ENCODE data around the gene HSFX2.
"Not testable (repeated sequence)": the region's sequence is repeated elsewhere in the genome, so short reads cannot be mapped to it uniquely, and the experiment has no call there.

Gene HSFX2, protein sequence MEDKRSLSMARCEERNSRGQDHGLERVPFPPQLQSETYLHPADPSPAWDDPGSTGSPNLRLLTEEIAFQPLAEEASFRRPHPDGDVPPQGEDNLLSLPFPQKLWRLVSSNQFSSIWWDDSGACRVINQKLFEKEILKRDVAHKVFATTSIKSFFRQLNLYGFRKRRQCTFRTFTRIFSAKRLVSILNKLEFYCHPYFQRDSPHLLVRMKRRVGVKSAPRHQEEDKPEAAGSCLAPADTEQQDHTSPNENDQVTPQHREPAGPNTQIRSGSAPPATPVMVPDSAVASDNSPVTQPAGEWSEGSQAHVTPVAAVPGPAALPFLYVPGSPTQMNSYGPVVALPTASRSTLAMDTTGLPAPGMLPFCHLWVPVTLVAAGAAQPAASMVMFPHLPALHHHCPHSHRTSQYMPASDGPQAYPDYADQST

DNA sequence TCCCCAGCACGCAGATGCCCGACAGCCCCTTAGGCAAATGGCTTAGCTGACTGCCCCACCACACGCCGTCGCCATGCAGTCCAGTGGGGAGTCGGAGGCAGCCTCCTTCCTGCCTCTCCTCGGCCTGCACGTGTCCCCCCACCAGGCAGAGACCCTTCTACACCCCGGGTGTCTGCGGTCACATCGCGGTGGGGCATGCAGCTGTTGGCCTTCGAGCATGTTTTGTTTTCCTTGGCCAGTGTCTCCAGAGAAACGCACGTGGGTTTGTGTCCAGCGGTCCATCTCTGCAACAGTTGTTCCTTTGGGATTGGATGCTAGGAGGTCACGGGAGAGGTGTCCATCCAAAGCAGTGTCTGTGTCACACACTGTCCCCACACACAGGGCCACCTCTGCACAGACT, at the start of gene HSFX2:
Gene HSFX2 (minus strand): TSS at position 101 of the 400 bp plus-strand sequence. CDS start 614 bp downstream, outside the sequence.
- not testable (repeated sequence) for H3K9ac ChIP-seq (ENCODE audit: low read length); H3K9me3 ChIP-seq (ENCODE audit: insufficient read depth, low read length); H3K27ac ChIP-seq (ENCODE audit: low read length); H3K4me2 ChIP-seq (ENCODE audit: low read length); H3K36me3 ChIP-seq (replicated peaks; ENCODE audit: low read depth, low read length); H2AFZ ChIP-seq (ENCODE audit: low read depth, low read length); H3K4me3 ChIP-seq (ENCODE audit: low read length); H3K27me3 ChIP-seq (ENCODE audit: low read depth, low read length); H3K4me1 ChIP-seq (ENCODE audit: low read length); H4K20me1 ChIP-seq (ENCODE audit: insufficient read depth, low read length); H3K79me2 ChIP-seq (ENCODE audit: low read length)

DNA sequence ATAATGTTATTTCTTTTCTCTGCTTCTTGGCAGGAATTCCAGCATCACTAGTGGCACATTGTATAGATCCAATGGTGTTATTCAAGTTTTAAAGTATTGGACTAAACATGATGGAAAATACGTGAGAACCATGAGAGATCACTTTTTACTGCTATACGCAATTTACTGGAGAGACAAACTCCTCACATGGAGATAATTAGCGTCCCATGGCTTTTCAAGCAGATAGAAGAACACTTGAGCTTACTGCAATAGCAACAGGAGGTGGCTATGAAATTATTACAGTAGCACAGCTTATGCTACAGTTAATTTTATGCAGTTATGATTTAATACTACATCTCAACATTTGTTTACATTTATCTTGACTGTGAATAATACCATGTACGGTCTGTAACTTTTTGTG, 48.4 kb upstream of the HSFX2 start:
- Histone ChIP-seq H3K36me3 (replicated peaks; ENCODE audit: low read depth, low read length) (no peaks in the 10 kb centered on the region), H3K4me3 (ENCODE audit: low read length) (no peak overlapping the region), H3K27ac (ENCODE audit: low read length) (no peak overlapping the region), H3K79me2 (ENCODE audit: low read length) (no peaks in the 10 kb centered on the region), H3K9me3 (ENCODE audit: insufficient read depth, low read length) (no peaks in the 10 kb centered on the region), H3K4me1 (ENCODE audit: low read length) (no peaks in the 10 kb centered on the region), H3K4me2 (ENCODE audit: low read length) (no peak overlapping the region), H3K27me3 (ENCODE audit: low read depth, low read length) (no peaks in the 10 kb centered on the region; the same call in 1 of the 2 replicates), H2AFZ (ENCODE audit: low read depth, low read length) (no peak overlapping the region), H4K20me1 (ENCODE audit: insufficient read depth, low read length) (no peaks in the 10 kb centered on the region), H3K9ac (ENCODE audit: low read length) (no peak overlapping the region)
- TF ChIP-seq EZH2phosphoT487 (IDR thresholded peaks at IDR 0.05; ENCODE audit: low read depth) = no peak
- TF ChIP-seq, protein P1, sequence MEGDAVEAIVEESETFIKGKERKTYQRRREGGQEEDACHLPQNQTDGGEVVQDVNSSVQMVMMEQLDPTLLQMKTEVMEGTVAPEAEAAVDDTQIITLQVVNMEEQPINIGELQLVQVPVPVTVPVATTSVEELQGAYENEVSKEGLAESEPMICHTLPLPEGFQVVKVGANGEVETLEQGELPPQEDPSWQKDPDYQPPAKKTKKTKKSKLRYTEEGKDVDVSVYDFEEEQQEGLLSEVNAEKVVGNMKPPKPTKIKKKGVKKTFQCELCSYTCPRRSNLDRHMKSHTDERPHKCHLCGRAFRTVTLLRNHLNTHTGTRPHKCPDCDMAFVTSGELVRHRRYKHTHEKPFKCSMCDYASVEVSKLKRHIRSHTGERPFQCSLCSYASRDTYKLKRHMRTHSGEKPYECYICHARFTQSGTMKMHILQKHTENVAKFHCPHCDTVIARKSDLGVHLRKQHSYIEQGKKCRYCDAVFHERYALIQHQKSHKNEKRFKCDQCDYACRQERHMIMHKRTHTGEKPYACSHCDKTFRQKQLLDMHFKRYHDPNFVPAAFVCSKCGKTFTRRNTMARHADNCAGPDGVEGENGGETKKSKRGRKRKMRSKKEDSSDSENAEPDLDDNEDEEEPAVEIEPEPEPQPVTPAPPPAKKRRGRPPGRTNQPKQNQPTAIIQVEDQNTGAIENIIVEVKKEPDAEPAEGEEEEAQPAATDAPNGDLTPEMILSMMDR (IDR thresholded peaks at IDR 0.05; ENCODE audit: low read depth, low read length) = no peak

DNA sequence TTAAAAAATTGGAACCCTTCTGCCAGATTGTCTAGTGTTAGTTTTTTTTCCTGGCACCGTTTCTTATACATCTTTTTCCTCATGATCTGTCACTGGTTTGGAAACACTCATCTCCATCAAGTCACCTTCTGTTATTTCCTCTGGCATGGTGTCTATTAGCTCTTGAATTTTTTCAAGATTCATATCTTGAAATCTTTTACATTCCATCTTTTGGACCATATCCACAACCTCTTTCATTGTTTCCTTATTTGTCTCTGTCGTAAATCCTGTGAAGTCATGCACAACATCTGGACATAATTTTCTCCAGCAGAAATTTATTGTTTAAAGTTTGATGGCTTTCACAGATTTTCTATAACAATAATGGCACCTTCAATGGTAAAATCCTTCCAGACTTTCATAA, 46.7 kb upstream of the HSFX2 start:
- Histone ChIP-seq H3K4me3 (ENCODE audit: low read length) (no peak overlapping the region), H3K27ac (ENCODE audit: low read length) (no peak overlapping the region), H4K20me1 (ENCODE audit: insufficient read depth, low read length) (no peaks in the 10 kb centered on the region), H3K36me3 (replicated peaks; ENCODE audit: low read depth, low read length) (no peaks in the 10 kb centered on the region), H3K4me2 (ENCODE audit: low read length) (no peak overlapping the region), H3K79me2 (ENCODE audit: low read length) (no peaks in the 10 kb centered on the region), H3K9ac (ENCODE audit: low read length) (no peak overlapping the region), H3K27me3 (ENCODE audit: low read depth, low read length) (no peaks in the 10 kb centered on the region; the same call in 1 of the 2 replicates), H3K9me3 (ENCODE audit: insufficient read depth, low read length) (no peaks in the 10 kb centered on the region), H3K4me1 (ENCODE audit: low read length) (no peaks in the 10 kb centered on the region), H2AFZ (ENCODE audit: low read depth, low read length) (no peak overlapping the region)
- no peak for TF ChIP-seq EZH2phosphoT487 (IDR thresholded peaks at IDR 0.05; ENCODE audit: low read depth)
- TF ChIP-seq, protein P1 (IDR thresholded peaks at IDR 0.05; ENCODE audit: low read depth, low read length) = no peak

GRCh38 chrX:149641432-149641831, 46.3 kb upstream of the HSFX2 start:
- Histone ChIP-seq H3K4me1 (ENCODE audit: low read length) (no peaks in the 10 kb centered on the region), H3K4me3 (ENCODE audit: low read length) (no peak overlapping the region), H2AFZ (ENCODE audit: low read depth, low read length) (no peak overlapping the region), H3K4me2 (ENCODE audit: low read length) (no peak overlapping the region), H4K20me1 (ENCODE audit: insufficient read depth, low read length) (no peaks in the 10 kb centered on the region), H3K27ac (ENCODE audit: low read length) (no peak overlapping the region), H3K9me3 (ENCODE audit: insufficient read depth, low read length) (no peaks in the 10 kb centered on the region), H3K36me3 (replicated peaks; ENCODE audit: low read depth, low read length) (no peaks in the 10 kb centered on the region), H3K9ac (ENCODE audit: low read length) (no peak overlapping the region), H3K27me3 (ENCODE audit: low read depth, low read length) (no peaks in the 10 kb centered on the region; the same call in 1 of the 2 replicates), H3K79me2 (ENCODE audit: low read length) (no peaks in the 10 kb centered on the region)
- TF ChIP-seq EZH2phosphoT487 (IDR thresholded peaks at IDR 0.05; ENCODE audit: low read depth) = no peak
- TF ChIP-seq, protein P1 (IDR thresholded peaks at IDR 0.05; ENCODE audit: low read depth, low read length) = no peak
